Tibial artery (tissue), 4 donors: ENCODE measurements around the gene ZNF493.

Experiments
- DNase-seq, 2 donors: peaks; one replicate each; pipeline ENCODE4 v3.0.0-alpha.2; 2019
- H3K27ac ChIP-seq, 2 donors: fragments of 200-600 bp; sonication (generic) in 1 of 2; 1 replicate in 1 of 2; 2 replicates in 1 of 2; pipeline ENCODE4 v1.5.1; 2018 to 2019; ENCODE audit warnings: mild to moderate bottlenecking in 1 of 2
- H3K27me3 ChIP-seq, 2 donors: fragments of 200-600 bp; sonication (generic) in 1 of 2; one replicate each; pipeline versions ENCODE4 v1.5.1 to v1.6.0; 2016 to 2019
- H3K36me3 ChIP-seq, 3 donors: fragments of 200-600 bp; sonication (generic) in 2 of 3; one replicate each; pipeline ENCODE4 v1.5.1; 2016 to 2019; ENCODE audit warnings: mild to moderate bottlenecking in 2 of 3
- H3K4me1 ChIP-seq, 4 donors: fragments of 200-600 bp; sonication (generic) in 2 of 4; 1 replicate in 3 of 4; 2 replicates in 1 of 4; pipeline ENCODE4 v1.5.1; 2016 to 2019
- H3K4me3 ChIP-seq, 2 donors: fragments of 200-600 bp; sonication (generic) in 1 of 2; 1 replicate in 1 of 2; 2 replicates in 1 of 2; pipeline ENCODE4 v1.5.1; 2018 to 2019; ENCODE audit warnings: mild to moderate bottlenecking in 2 of 2
- H3K9me3 ChIP-seq, 3 donors: fragments of 200-600 bp; sonication (generic) in 1 of 3; one replicate each; pipeline ENCODE4 v1.5.1; 2016 to 2019
- CTCF ChIP-seq, 2 experiments: fragments of 200-600 bp in 1 of 2; fragments of 450-650 bp in 1 of 2; IDR thresholded peaks; one replicate each; pipeline ENCODE4 v1.5.1; 2017 to 2019; ENCODE audit warnings: antibody characterized with exemption in 2 of 2, mild to moderate bottlenecking in 1 of 2, moderate library complexity in 1 of 2
- intact Hi-C: fragments of 100-400 bp; cut with DNase I; formaldehyde crosslinking; loops from one replicate; pipeline ENCODE4 v1.15.0; 2023; ENCODE audit warnings: low total_unique reads

Gene ZNF493

GRCh38 chr19:21462540-21462939 is 65.6 kb downstream of the ZNF493 start:
- no peak overlapping the region for H3K27ac ChIP-seq
- H3K4me3 ChIP-seq, result no peak overlapping the region
- peaks cover 0 to 13% (median 0%) of the 10 kb centered on the region in 3 donors for H3K9me3 ChIP-seq
- H3K4me1 ChIP-seq, result no peaks in the 10 kb centered on the region
- intact Hi-C loops, result no loop called here
- peaks cover 0 to 9% of the 10 kb centered on the region in 2 donors for H3K27me3 ChIP-seq
- no peaks in the 10 kb centered on the region for H3K36me3 ChIP-seq
- TF ChIP-seq CTCF (IDR thresholded peaks at IDR 0.05), result no peak
- no peak for DNase-seq

GRCh38 chr19:21463449-21464105 is 66.6 kb downstream of the ZNF493 start:
- Histone ChIP-seq H3K4me1 (no peaks in the 10 kb centered on the region), H3K27ac (no peak overlapping the region), H3K9me3 (peaks cover 0 to 9% (median 0%) of the 10 kb centered on the region in 3 donors), H3K36me3 (no peaks in the 10 kb centered on the region), H3K4me3 (peak overlapping the region in 1 of 2 donors; percentile 29), H3K27me3 (peaks cover 0 to 9% of the 10 kb centered on the region in 2 donors)
- intact Hi-C loops, result no loop called here
- DNase-seq, result no peak
- TF ChIP-seq CTCF (IDR thresholded peaks at IDR 0.05), result no peak

GRCh38 chr19:21466627-21467026 is 69.7 kb downstream of the ZNF493 start:
- H3K27me3 ChIP-seq, result peaks cover 0 to 9% of the 10 kb centered on the region in 2 donors
- DNase-seq, result no peak
- H3K4me1 ChIP-seq, result no peaks in the 10 kb centered on the region
- no peak overlapping the region for H3K4me3 ChIP-seq
- no peak for TF ChIP-seq CTCF (IDR thresholded peaks at IDR 0.05)
- intact Hi-C loops, result no loop called here
- no peak overlapping the region for H3K27ac ChIP-seq
- no peaks in the 10 kb centered on the region for H3K36me3 ChIP-seq
- H3K9me3 ChIP-seq, result peaks cover 0 to 9% (median 0%) of the 10 kb centered on the region in 3 donors

GRCh38 chr19:21468791-21469190 is 71.9 kb downstream of the ZNF493 start:
- no peaks in the 10 kb centered on the region for H3K36me3 ChIP-seq
- H3K4me3 ChIP-seq, result no peak overlapping the region
- H3K27ac ChIP-seq, result no peak overlapping the region
- no peak for TF ChIP-seq CTCF (IDR thresholded peaks at IDR 0.05)
- intact Hi-C loops, result no loop called here
- H3K27me3 ChIP-seq, result peaks cover 0 to 1% of the 10 kb centered on the region in 2 donors
- H3K9me3 ChIP-seq, result peaks cover 0 to 2% (median 0%) of the 10 kb centered on the region in 3 donors
- H3K4me1 ChIP-seq, result no peaks in the 10 kb centered on the region
- no peak for DNase-seq

GRCh38 chr19:21472507-21472906 is 75.6 kb downstream of the ZNF493 start:
- TF ChIP-seq CTCF (IDR thresholded peaks at IDR 0.05), result no peak
- intact Hi-C loops, result no loop called here
- H3K36me3 ChIP-seq, result no peaks in the 10 kb centered on the region
- H3K27me3 ChIP-seq, result peaks cover 0 to 6% of the 10 kb centered on the region in 2 donors
- no peak overlapping the region for H3K27ac ChIP-seq
- DNase-seq, result no peak
- no peaks in the 10 kb centered on the region for H3K9me3 ChIP-seq
- peaks cover 0 to 15% (median 10%) of the 10 kb centered on the region in 4 donors for H3K4me1 ChIP-seq
- H3K4me3 ChIP-seq, result no peak overlapping the region
